GM12801 (cell line): Measurements from ENCODE around the gene LMTK2.

Experiments used
- CTCF ChIP-seq: IDR thresholded peaks from one replicate; pipeline ENCODE4 v1.5.1; 2011; ENCODE audit warnings: control low read depth; ENCODE audit not compliant: insufficient read length; ENCODE audit errors: extremely low read depth

LMTK2 gene

GRCh38 chr7:98137826-98138151 lies 31.1 kb downstream of the LMTK2 start:
- no peak for TF ChIP-seq CTCF

- no peak for TF ChIP-seq CTCF
Measured at GRCh38 chr7:98138672-98139071, 32.0 kb downstream of the LMTK2 start.

- no peak for TF ChIP-seq CTCF
Measured at GRCh38 chr7:98142658-98143057, 36.0 kb downstream of the LMTK2 start.

- no peak for TF ChIP-seq CTCF
Measured at GRCh38 chr7:98148607-98149006, 41.9 kb downstream of the LMTK2 start.

GRCh38 chr7:98149116-98149692 lies 42.5 kb downstream of the LMTK2 start:
- TF ChIP-seq CTCF: no peak

- no peak for TF ChIP-seq CTCF
Measured at GRCh38 chr7:98151884-98152283, 45.2 kb downstream of the LMTK2 start.

GRCh38 chr7:98156700-98157099 lies 50.0 kb downstream of the LMTK2 start:
- no peak for TF ChIP-seq CTCF

GRCh38 chr7:98157761-98158160 lies 51.1 kb downstream of the LMTK2 start:
- no peak for TF ChIP-seq CTCF
